HepG2 (cell line): ENCODE data around the gene TLK1. TPM values are rescaled to one million over a fixed set of nuclear protein-coding genes. Genes with fewer than 3 reads are reported as not detected.

Source experiments
- BCL6 ChIP-seq: IDR thresholded peaks from 2 replicates; pipeline ENCODE4 v1.6.1; 2016; ENCODE audit warnings: missing genetic modification reagents, missing compliant biosample characterization
- SYNCRIP ChIP-seq: fragments of 200-400 bp; formaldehyde crosslinking; IDR thresholded peaks from 2 replicates; pipeline ENCODE4 v1.6.1; 2018; ENCODE audit warnings: mild to moderate bottlenecking, low read depth, low read length; ENCODE audit not compliant: insufficient read depth
- TCF7 ChIP-seq: sonication (generic); IDR thresholded peaks from 2 replicates; pipeline ENCODE4 v1.6.1; 2016; ENCODE audit warnings: antibody characterized with exemption, low read depth
- ZNF431 ChIP-seq: sonication (generic); formaldehyde crosslinking; IDR thresholded peaks from 2 replicates; pipeline ENCODE4 v1.9.0; 2022; ENCODE audit warnings: missing genetic modification reagents, low read depth, mild to moderate bottlenecking, borderline replicate concordance
- ZNF780A ChIP-seq: sonication (generic); formaldehyde crosslinking; IDR thresholded peaks from 2 replicates; pipeline ENCODE4 v1.8.0; 2022; ENCODE audit warnings: mild to moderate bottlenecking, missing genetic modification reagents, moderate library complexity
- polyA plus RNA-seq, 8 experiments: library from polyadenylated mRNA; depleted of rRNA in 3 of 8; stranded (reverse) in 7 of 8; unstranded in 1 of 8; fragments of >200 nt; fragmentation: Illumina TruSeq in 4 of 8; extraction: Trizol in 4 of 8; gene quantifications; 2 replicates each; pipeline versions ENCODE4 v1.2.1 to v1.2.3, GENCODE V29; 2011 to 2016; ENCODE audit warnings: low read depth in 4 of 8, missing spikeins in 1 of 8, mixed read lengths in 1 of 8; ENCODE audit not compliant: insufficient read depth in 1 of 8
- total RNA-seq, 5 experiments: library from RNA; depleted of rRNA; stranded (reverse); fragments of >200 nt; fragmentation: Illumina TruSeq; extraction: Trizol; gene quantifications; 2 replicates each; pipeline ENCODE4 v1.2.3, GENCODE V29; 2016; ENCODE audit warnings: low read depth in 1 of 5
- TF ChIP-seq, protein P1 (sequence below): sonication (generic); formaldehyde crosslinking; IDR thresholded peaks from 2 replicates; pipeline ENCODE4 v1.5.1; 2020; ENCODE audit warnings: mild to moderate bottlenecking, missing genetic modification reagents, borderline replicate concordance
- TF ChIP-seq, protein P2 (sequence below): sonication (generic); formaldehyde crosslinking; IDR thresholded peaks from 2 replicates; pipeline ENCODE4 v1.4.0; 2020; ENCODE audit warnings: missing genetic modification reagents

TLK1 gene
- total and polyA plus RNA-seq, 2 of the 13 experiments (the other 11 are each of a cell fraction or from before 2014, with no cell fraction given): 16.8 to 28.7 TPM

DNA sequence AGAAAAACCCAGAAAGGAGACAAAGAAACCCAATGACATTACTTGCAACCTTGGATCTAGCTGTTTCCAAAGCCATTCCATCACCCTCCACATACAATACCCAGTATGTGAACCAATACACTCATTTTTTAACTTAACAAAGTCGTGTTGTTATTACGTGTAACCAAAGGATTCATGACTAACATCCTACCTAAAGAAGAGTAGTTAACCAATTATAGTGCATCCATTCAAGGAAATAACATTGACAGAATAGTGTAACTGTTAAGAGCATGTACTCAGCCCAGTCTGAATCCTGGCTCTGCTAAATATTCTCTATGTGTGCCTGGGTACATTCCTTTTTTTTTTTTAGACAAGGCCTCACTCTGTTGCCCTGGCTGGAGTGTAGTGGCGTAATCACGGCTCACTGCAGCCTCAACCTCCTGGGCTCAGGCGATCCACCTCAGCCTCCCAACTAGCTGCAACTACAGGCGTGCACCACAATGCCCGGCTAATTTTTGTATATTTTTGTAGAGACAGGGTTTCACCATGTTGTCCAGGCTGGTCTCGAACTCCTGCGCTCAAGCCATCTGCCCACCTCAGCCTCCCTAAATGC, 9.9 kb downstream of the TLK1 start (continued):
- TF ChIP-seq, protein P1, sequence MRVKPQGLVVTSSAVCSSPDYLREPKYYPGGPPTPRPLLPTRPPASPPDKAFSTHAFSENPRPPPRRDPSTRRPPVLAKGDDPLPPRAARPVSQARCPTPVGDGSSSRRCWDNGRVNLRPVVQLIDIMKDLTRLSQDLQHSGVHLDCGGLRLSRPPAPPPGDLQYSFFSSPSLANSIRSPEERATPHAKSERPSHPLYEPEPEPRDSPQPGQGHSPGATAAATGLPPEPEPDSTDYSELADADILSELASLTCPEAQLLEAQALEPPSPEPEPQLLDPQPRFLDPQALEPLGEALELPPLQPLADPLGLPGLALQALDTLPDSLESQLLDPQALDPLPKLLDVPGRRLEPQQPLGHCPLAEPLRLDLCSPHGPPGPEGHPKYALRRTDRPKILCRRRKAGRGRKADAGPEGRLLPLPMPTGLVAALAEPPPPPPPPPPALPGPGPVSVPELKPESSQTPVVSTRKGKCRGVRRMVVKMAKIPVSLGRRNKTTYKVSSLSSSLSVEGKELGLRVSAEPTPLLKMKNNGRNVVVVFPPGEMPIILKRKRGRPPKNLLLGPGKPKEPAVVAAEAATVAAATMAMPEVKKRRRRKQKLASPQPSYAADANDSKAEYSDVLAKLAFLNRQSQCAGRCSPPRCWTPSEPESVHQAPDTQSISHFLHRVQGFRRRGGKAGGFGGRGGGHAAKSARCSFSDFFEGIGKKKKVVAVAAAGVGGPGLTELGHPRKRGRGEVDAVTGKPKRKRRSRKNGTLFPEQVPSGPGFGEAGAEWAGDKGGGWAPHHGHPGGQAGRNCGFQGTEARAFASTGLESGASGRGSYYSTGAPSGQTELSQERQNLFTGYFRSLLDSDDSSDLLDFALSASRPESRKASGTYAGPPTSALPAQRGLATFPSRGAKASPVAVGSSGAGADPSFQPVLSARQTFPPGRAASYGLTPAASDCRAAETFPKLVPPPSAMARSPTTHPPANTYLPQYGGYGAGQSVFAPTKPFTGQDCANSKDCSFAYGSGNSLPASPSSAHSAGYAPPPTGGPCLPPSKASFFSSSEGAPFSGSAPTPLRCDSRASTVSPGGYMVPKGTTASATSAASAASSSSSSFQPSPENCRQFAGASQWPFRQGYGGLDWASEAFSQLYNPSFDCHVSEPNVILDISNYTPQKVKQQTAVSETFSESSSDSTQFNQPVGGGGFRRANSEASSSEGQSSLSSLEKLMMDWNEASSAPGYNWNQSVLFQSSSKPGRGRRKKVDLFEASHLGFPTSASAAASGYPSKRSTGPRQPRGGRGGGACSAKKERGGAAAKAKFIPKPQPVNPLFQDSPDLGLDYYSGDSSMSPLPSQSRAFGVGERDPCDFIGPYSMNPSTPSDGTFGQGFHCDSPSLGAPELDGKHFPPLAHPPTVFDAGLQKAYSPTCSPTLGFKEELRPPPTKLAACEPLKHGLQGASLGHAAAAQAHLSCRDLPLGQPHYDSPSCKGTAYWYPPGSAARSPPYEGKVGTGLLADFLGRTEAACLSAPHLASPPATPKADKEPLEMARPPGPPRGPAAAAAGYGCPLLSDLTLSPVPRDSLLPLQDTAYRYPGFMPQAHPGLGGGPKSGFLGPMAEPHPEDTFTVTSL (CRISPR knock-in tag): no peak
- TF ChIP-seq BCL6 (CRISPR knock-in tag) (no peak), ZNF780A (no peak), SYNCRIP (no peak), ZNF431 (CRISPR knock-in tag) (no peak), TCF7 (no peak)
- TF ChIP-seq, protein P2, sequence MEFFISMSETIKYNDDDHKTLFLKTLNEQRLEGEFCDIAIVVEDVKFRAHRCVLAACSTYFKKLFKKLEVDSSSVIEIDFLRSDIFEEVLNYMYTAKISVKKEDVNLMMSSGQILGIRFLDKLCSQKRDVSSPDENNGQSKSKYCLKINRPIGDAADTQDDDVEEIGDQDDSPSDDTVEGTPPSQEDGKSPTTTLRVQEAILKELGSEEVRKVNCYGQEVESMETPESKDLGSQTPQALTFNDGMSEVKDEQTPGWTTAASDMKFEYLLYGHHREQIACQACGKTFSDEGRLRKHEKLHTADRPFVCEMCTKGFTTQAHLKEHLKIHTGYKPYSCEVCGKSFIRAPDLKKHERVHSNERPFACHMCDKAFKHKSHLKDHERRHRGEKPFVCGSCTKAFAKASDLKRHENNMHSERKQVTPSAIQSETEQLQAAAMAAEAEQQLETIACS: no peak
